HG02840 (cell line): Measurements from ENCODE around the gene PLCH2.

Experiments
- ATAC-seq: cut with Tn5 transposase; IDR thresholded peaks from one replicate; pipeline ENCODE4 v1.9.1; 2021; ENCODE audit warnings: mild to moderate bottlenecking, moderate library complexity, moderate number of reproducible peaks; ENCODE audit not compliant: unreplicated experiment, low FRiP score

PLCH2 gene

GRCh38 chr1:2553871-2554620, 78.0 kb downstream of the PLCH2 start:
- no peak for ATAC-seq

GRCh38 chr1:2554621-2555387, 78.7 kb downstream of the PLCH2 start:
- no peak for ATAC-seq
